Neural progenitor cell (in vitro differentiated cells): Measurements from ENCODE around the gene THRB. TPM values are rescaled to one million over a fixed set of nuclear protein-coding genes. Genes with fewer than 3 reads are reported as not detected.

Experiments
- DNase-seq: peaks from one replicate; pipeline ENCODE4 v3.0.0-alpha.2; 2016; ENCODE audit warnings: low spot score
- H2AFZ ChIP-seq: fragments of 200-600 bp; sonication (generic); replicated peaks from 2 replicates; pipeline ENCODE4 v1.6.1; 2016; ENCODE audit warnings: antibody characterized with exemption
- H3F3A ChIP-seq: fragments of 200-600 bp; sonication (generic); 2 replicates; pipeline ENCODE4 v1.6.1; 2016; ENCODE audit warnings: antibody characterized with exemption, low read depth
- H3K27ac ChIP-seq: fragments of 200-600 bp; sonication (generic); 2 replicates; pipeline ENCODE4 v1.5.1; 2016; ENCODE audit warnings: mild to moderate bottlenecking
- H3K27me3 ChIP-seq: fragments of 200-600 bp; sonication (generic); 2 replicates; pipeline ENCODE4 v1.6.1; 2016; ENCODE audit warnings: mild to moderate bottlenecking, moderate library complexity
- H3K36me3 ChIP-seq: fragments of 200-600 bp; sonication (generic); 2 replicates; pipeline ENCODE4 v1.5.1; 2016
- H3K4me1 ChIP-seq: fragments of 200-600 bp; sonication (generic); 2 replicates; pipeline ENCODE4 v1.6.1; 2016; ENCODE audit warnings: mixed run types
- H3K4me2 ChIP-seq: fragments of 200-600 bp; sonication (generic); 2 replicates; pipeline ENCODE4 v1.6.1; 2016
- H3K4me3 ChIP-seq: fragments of 200-600 bp; sonication (generic); 2 replicates; pipeline ENCODE4 v1.5.1; 2016
- H3K79me2 ChIP-seq: fragments of 200-600 bp; sonication (generic); 2 replicates; pipeline ENCODE4 v1.6.1; 2016; ENCODE audit warnings: low read depth
- H3K9ac ChIP-seq: fragments of 200-600 bp; sonication (generic); 2 replicates; pipeline ENCODE4 v1.6.1; 2016
- H3K9me3 ChIP-seq: fragments of 200-600 bp; sonication (generic); 2 replicates; pipeline ENCODE4 v1.5.1; 2016; ENCODE audit warnings: low read depth
- H4K20me1 ChIP-seq: fragments of 200-600 bp; sonication (generic); 2 replicates; pipeline ENCODE4 v1.6.1; 2016; ENCODE audit warnings: low read depth
- H3K27ac Mint-ChIP-seq: 3 replicates; pipeline ENCODE4 v1.8.0; 2021; ENCODE audit warnings: mixed read lengths
- H3K27me3 Mint-ChIP-seq: 2 replicates; pipeline ENCODE4 v1.8.0; 2022; ENCODE audit warnings: low read depth, mild to moderate bottlenecking, inconsistent platforms, moderate library complexity, mixed read lengths; ENCODE audit not compliant: insufficient read depth
- H3K36me3 Mint-ChIP-seq: 3 replicates; pipeline ENCODE4 v1.8.0; 2021; ENCODE audit warnings: mixed read lengths
- H3K4me1 Mint-ChIP-seq: 3 replicates; pipeline ENCODE4 v1.8.0; 2021; ENCODE audit warnings: mixed read lengths
- H3K4me3 Mint-ChIP-seq: 3 replicates; pipeline ENCODE4 v1.8.0; 2021; ENCODE audit warnings: mild to moderate bottlenecking, moderate library complexity, mixed read lengths
- H3K9me3 Mint-ChIP-seq: 3 replicates; pipeline ENCODE4 v1.8.0; 2020; ENCODE audit warnings: mixed read lengths
- EZH2 ChIP-seq: fragments of 200-600 bp; sonication (generic); IDR thresholded peaks from 2 replicates; pipeline ENCODE4 v1.6.1; 2017; ENCODE audit warnings: antibody characterized with exemption, mild to moderate bottlenecking, moderate library complexity
- EZH2phosphoT487 ChIP-seq: fragments of 200-600 bp; sonication (generic); IDR thresholded peaks from 2 replicates; pipeline ENCODE4 v1.6.1; 2017; ENCODE audit warnings: antibody characterized with exemption
- total RNA-seq: library from RNA; depleted of rRNA; stranded (reverse); fragments of >200 nt; gene quantifications from 2 replicates; pipeline ENCODE4 v1.2.3, GENCODE V29; 2015; ENCODE audit warnings: low replicate concordance
- TF ChIP-seq, protein P1 (sequence below): fragments of 200-600 bp; sonication (generic); IDR thresholded peaks from 2 replicates; pipeline ENCODE4 v1.5.1; 2017; ENCODE audit warnings: antibody characterized with exemption, mild to moderate bottlenecking

The THRB gene
- total RNA-seq, 1 donor from 2014 or later, result 1.2 TPM

- H3K36me3 ChIP-seq, result no peaks in the 10 kb centered on the region
- H3K9me3 ChIP-seq, result no peaks in the 10 kb centered on the region
- H2AFZ ChIP-seq, result no peak overlapping the region
- Mint-ChIP-seq H3K36me3 (no peaks in the 10 kb centered on the region), H3K9me3 (no peaks in the 10 kb centered on the region), H3K4me3 (no peak overlapping the region), H3K4me1 (peaks cover 8% of the 10 kb centered on the region), H3K27ac (no peak overlapping the region), H3K27me3 (no peaks in the 10 kb centered on the region)
- no peak overlapping the region for H3K4me2 ChIP-seq
- H3K79me2 ChIP-seq, result no peaks in the 10 kb centered on the region
- no peaks in the 10 kb centered on the region for H4K20me1 ChIP-seq
- peaks cover 15% of the 10 kb centered on the region for H3K4me1 ChIP-seq
- H3F3A ChIP-seq, result no peaks in the 10 kb centered on the region
- no peak overlapping the region for H3K4me3 ChIP-seq
- no peak for DNase-seq
- H3K27me3 ChIP-seq, result no peaks in the 10 kb centered on the region
- TF ChIP-seq EZH2 (no peak), EZH2phosphoT487 (no peak)
- TF ChIP-seq, protein P1, sequence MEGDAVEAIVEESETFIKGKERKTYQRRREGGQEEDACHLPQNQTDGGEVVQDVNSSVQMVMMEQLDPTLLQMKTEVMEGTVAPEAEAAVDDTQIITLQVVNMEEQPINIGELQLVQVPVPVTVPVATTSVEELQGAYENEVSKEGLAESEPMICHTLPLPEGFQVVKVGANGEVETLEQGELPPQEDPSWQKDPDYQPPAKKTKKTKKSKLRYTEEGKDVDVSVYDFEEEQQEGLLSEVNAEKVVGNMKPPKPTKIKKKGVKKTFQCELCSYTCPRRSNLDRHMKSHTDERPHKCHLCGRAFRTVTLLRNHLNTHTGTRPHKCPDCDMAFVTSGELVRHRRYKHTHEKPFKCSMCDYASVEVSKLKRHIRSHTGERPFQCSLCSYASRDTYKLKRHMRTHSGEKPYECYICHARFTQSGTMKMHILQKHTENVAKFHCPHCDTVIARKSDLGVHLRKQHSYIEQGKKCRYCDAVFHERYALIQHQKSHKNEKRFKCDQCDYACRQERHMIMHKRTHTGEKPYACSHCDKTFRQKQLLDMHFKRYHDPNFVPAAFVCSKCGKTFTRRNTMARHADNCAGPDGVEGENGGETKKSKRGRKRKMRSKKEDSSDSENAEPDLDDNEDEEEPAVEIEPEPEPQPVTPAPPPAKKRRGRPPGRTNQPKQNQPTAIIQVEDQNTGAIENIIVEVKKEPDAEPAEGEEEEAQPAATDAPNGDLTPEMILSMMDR, result no peak
- no peak overlapping the region for H3K27ac ChIP-seq
- H3K9ac ChIP-seq, result no peak overlapping the region
Measured at GRCh38 chr3:24390169-24391130, 104.2 kb downstream of the THRB start.

DNA sequence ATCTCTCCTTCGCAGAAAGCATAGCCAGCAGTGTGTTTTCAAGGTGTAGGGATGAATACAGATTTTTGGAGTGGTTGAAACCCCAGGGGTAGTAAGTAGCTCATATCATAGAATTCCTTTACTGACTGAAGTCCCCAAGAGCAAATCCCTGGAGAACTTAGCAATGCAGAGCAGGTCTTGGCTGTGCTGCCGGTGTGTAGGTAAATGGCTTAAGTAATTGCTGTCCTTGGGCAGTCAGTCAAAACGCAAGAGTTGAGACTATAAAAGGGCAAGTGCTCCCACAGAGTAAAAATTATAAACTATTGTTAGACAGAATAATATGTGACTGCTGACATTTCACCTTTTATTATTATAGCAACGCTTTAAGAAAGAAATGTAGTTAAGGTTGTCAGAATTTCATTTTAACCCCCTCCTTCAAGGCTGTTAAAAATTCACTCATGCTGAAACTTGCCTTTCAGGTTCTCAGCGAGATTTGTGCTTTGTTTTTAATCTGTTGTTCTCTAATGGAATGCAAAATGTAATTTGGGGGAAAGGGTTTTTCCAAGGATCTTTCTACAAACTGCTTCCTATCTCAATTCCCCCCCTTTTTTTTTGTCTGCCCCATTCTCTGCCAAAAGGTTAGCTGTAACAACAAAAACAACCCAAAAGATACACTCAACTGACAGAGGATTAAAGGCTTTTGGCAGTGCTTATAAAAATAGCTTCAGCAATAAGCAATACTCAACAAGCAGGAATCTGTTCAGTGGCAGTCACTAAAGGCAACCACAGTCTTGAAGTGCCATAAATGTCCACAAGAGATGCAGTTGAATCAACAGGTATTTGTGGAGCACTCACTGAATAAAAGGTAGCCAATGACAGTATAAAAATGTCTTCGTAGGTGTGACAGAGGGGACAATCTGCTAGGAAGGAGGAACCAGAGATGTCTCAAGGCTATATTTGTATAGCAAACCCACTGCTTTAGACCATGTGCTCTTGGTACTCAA is 105.3 kb downstream of the THRB start:
- Histone ChIP-seq H3K4me1 (peaks cover 9% of the 10 kb centered on the region), H4K20me1 (no peaks in the 10 kb centered on the region), H3K4me2 (peak overlapping the region; percentile 40), H2AFZ (peak overlapping the region; percentile 28), H3K4me3 (no peak overlapping the region), H3K27me3 (no peaks in the 10 kb centered on the region), H3K27ac (no peak overlapping the region), H3K9me3 (no peaks in the 10 kb centered on the region), H3K79me2 (no peaks in the 10 kb centered on the region), H3K36me3 (no peaks in the 10 kb centered on the region), H3F3A (no peaks in the 10 kb centered on the region), H3K9ac (no peak overlapping the region)
- peak; percentile 16 for DNase-seq
- H3K4me3 Mint-ChIP-seq, result no peak overlapping the region
- no peaks in the 10 kb centered on the region for H3K9me3 Mint-ChIP-seq
- peaks cover 8% of the 10 kb centered on the region for H3K4me1 Mint-ChIP-seq
- H3K27me3 Mint-ChIP-seq, result no peaks in the 10 kb centered on the region
- H3K36me3 Mint-ChIP-seq, result no peaks in the 10 kb centered on the region
- no peak overlapping the region for H3K27ac Mint-ChIP-seq
- TF ChIP-seq, protein P1, result no peak

- H3K27ac ChIP-seq, result no peak overlapping the region
- H3K27me3 ChIP-seq, result no peaks in the 10 kb centered on the region
- peaks cover 9% of the 10 kb centered on the region for H3K4me1 ChIP-seq
- Mint-ChIP-seq H3K27ac (no peak overlapping the region), H3K4me1 (peaks cover 8% of the 10 kb centered on the region), H3K4me3 (no peak overlapping the region), H3K9me3 (no peaks in the 10 kb centered on the region), H3K36me3 (no peaks in the 10 kb centered on the region), H3K27me3 (no peaks in the 10 kb centered on the region)
- TF ChIP-seq EZH2, result no peak
- no peaks in the 10 kb centered on the region for H3K9me3 ChIP-seq
- no peak overlapping the region for H3K9ac ChIP-seq
- H3F3A ChIP-seq, result no peaks in the 10 kb centered on the region
- no peak overlapping the region for H2AFZ ChIP-seq
- H3K4me3 ChIP-seq, result no peak overlapping the region
- H3K36me3 ChIP-seq, result no peaks in the 10 kb centered on the region
- no peak for DNase-seq
- no peaks in the 10 kb centered on the region for H3K79me2 ChIP-seq
- H4K20me1 ChIP-seq, result no peaks in the 10 kb centered on the region
- H3K4me2 ChIP-seq, result no peak overlapping the region
Measured at GRCh38 chr3:24388611-24389010, 106.0 kb downstream of the THRB start.
